ENCODE results near the gene CERS4.

GRCh38 chr19:8248348-8249328 is 39.5 kb downstream of the CERS4 start:
- TF ChIP-seq CTCF (IDR thresholded peaks at IDR 0.05) (no peak), ZFX (IDR thresholded peaks at IDR 0.05; ENCODE audit: borderline replicate concordance) (no peak)
